ENCODE data around the gene SCARF2.
"Not testable (repeated sequence)": the region's sequence is repeated elsewhere in the genome, so short reads cannot be mapped to it uniquely, and the experiment has no call there.

The SCARF2 gene

DNA sequence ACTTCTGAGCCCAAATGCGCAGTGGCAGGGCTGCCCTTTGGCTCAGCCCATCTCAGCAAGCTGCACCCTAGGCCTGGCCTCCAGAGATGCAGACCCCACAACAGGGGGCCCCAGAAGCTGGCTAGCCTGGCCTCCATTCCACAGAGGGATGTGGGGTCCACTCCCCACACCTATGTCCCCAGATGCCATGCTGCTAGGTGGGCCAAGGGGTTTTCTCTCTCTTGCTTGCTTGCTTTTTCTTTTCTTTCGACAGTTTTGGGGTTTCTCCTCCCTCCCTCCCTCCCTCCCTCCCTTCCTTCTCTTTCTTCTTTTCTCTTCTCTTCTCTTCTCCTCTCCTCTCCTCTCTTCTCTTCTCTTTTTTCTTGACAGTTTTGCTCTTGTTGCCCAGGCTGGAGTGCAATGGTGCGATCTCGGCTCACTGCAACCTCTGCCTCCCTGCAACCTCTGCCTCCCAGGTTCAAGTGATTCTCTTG is 9.6 kb downstream of the SCARF2 start:
- no peak for DNase-seq (ENCODE audit: low read depth in 4 of 4, low spot score in 1 of 4)

DNA sequence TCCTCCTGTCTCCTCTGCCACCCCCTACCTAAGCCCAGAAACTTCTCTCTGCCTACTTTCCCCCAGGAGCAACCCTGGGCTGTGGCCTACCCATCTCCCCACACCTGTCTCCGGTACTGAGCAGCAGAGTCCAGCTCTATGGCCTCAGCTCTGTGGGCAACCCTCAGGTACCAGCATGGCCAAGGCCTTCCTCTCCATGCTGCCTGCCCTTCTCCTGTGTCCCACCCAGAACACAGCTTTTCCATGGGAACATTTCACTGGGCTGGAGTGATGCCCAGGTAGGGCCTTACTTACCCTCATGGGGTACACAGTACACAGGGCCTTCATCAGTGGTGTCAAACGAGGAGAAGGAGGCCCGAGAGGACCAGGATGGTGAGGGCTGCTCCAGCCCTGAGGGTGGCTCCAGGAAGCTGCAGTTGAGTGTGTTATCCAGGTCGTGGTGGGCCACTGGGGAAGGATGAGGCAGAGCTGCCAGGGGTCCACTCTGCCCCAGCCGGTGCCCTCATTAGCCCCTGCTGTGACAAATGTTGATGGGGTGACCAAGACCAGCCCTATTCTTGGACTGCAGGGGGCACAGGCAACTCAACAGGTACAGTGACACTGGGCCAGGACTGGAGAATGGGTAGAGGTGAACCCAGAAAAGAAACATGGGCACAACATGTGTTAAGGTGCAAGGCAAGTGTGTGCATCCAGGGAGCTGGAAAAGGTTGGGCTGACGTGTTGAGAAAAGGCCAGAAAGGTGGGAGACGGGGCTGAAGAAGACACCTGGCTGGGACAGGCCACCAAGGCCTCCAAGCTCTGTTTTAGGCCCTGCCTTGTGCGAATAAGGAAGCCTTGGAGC is 10.3 kb downstream of the SCARF2 start:
- no peak for DNase-seq (ENCODE audit: low read depth in 4 of 4, low spot score in 1 of 4)

GRCh38 chr22:20426259-20426615 is 11.4 kb downstream of the SCARF2 start:
- DNase-seq (ENCODE audit: low read depth in 4 of 4, low spot score in 1 of 4), result no peak

DNA sequence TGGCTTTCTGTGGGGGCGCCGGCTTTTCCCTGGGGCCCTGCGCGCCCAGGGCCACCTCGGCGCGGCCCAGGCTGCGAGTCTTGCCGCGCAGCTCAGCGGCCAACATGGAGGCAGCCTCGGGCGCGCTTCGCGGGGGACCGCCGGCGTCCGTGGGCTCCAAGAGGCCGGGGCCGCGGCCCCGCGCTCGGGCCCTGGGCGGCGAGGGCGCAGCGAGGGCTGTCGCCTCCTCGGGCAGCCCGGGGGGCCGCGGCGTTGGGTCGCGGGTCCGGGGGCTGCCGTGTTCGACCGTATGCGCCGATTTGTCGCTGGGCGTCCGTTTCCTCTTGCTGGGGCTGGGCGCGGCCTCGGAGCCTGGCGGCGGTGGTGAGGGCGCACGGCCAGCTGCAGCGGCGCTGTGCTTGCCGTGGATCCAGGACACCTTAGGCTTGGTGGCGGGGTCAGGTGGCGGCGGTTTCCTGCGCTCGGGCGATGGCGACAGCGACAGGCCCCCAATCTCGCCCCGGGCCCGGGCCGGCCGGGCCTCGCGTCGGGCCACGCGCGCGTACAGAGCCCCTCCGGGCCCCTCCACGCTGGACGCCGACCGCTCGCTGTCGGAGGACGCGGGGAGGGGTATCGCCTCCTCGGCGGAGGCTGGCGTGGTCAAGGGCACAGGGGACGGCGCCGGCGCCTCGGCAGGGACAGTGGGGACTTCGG is 11.9 kb downstream of the SCARF2 start:
- no peak for DNase-seq (ENCODE audit: low read depth in 4 of 4, low spot score in 1 of 4)

DNA sequence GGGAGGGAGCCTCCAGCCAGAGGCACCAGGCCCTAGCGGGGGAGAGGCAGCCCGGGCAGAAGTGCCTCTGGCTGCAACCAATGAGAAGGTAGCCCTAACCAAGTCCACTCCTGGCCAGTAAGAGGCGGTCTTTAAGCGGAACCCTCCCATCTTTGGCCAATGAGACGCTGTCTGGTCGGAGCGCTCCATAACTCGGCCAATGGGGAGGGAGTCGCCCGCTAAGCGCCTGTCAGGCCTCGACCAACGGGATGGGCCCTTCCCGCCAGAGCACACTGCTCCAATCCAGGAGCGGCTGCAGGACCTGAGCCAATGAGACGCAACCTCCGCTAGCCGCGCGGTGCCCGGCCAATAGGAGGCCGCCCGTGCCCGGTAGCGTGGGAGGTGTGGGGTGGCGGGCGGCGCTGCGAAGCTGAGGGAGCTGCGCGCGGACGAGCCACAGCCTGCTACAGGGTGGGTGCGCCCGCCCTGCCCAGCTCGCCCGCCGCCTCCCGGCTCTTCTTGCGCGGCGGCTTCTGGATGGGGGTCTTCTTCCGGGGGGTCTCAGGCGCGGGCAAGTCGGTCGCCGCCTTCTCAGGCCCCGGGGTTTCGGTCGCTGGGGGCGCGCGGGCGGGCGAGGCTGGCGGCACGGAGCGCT is 12.6 kb downstream of the SCARF2 start:
- no peak for DNase-seq (ENCODE audit: low read depth in 4 of 4, low spot score in 1 of 4)

DNA sequence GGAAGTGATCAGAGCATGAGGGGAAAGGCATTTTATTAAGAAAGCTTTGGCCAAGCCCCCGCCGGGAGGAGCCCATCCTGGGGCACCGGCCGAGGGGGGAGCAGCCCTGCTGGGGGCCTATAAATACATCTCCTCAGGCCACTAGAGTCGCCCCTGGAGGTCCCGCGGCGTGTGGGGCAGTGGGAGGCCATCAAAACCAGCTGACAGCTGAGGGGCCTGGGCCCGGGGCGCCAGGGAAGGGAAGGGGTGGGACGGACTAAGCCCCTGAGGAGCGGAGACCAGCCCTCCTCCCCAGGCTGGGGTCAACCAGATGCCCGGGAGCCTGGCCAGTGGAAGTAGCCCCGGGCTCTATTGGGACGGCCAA is 13.1 kb downstream of the SCARF2 start:
- no peak for DNase-seq (ENCODE audit: low read depth in 4 of 4, low spot score in 1 of 4)

- no peak for DNase-seq (ENCODE audit: low read depth in 4 of 4, low spot score in 1 of 4)
Measured at GRCh38 chr22:20423906-20424551, 13.6 kb downstream of the SCARF2 start.

GRCh38 chr22:20423008-20423905 is 14.4 kb downstream of the SCARF2 start:
- DNase-seq (ENCODE audit: low read depth in 4 of 4, low spot score in 1 of 4), result no peak

DNA sequence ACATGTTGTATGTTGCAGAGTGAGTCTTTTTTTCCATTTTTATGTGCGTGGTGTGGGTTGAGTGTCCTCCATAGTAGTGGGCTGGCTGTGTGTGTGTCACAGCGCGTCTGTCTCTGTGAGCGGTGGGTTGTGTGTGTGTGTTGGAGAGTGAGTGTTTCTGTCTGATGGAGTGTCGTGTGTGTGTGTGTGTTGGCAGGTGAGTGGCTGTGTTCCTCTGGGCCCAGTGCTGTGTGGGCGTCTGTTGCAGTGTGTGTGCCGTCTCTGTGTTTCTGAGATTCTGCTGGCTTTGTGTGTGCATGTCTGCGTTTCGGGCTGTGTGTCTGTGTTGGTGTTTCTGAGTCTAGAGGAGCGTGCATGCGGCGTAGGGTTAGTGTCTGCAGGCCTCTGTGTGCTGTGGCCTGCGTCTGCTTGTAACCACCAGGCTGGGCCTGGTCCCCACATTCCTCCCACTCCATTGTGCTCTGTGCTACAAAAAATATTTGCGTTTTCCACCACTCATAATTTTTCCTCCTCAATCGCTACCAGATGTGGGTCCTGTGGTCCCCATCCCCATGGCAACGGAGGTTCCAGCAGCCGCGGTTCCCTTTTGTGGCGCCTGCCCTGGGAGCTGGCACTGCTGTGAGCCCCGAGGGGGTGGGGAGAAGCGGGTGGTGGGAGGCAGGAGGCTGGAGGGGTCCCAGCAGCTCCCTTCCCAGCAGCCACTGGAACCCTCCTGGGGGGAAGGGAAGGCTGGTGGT is 15.2 kb downstream of the SCARF2 start:
- no peak for DNase-seq (ENCODE audit: low read depth in 4 of 4, low spot score in 1 of 4)

GRCh38 chr22:20421507-20421874 is 16.1 kb downstream of the SCARF2 start:
- no peak for DNase-seq (ENCODE audit: low read depth in 4 of 4, low spot score in 1 of 4)

- no peak for DNase-seq (ENCODE audit: low read depth in 4 of 4, low spot score in 1 of 4)
Measured at GRCh38 chr22:20420157-20420842, 17.3 kb downstream of the SCARF2 start.

DNA sequence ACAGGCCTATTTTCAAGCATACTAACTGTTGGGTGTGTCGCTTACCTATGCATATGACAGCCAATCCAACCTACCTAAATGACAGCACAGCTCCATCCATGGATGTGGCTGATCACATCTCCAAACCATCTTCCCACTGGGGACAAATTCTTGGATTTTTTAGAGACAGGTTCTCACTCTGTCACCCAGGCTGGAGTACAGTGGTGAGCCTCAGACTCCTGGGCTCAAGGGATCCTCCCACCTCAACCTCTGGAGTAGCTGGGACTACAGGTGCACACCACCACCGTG is 18.0 kb downstream of the SCARF2 start:
- no peak for DNase-seq (ENCODE audit: low read depth in 4 of 4, low spot score in 1 of 4)

DNA sequence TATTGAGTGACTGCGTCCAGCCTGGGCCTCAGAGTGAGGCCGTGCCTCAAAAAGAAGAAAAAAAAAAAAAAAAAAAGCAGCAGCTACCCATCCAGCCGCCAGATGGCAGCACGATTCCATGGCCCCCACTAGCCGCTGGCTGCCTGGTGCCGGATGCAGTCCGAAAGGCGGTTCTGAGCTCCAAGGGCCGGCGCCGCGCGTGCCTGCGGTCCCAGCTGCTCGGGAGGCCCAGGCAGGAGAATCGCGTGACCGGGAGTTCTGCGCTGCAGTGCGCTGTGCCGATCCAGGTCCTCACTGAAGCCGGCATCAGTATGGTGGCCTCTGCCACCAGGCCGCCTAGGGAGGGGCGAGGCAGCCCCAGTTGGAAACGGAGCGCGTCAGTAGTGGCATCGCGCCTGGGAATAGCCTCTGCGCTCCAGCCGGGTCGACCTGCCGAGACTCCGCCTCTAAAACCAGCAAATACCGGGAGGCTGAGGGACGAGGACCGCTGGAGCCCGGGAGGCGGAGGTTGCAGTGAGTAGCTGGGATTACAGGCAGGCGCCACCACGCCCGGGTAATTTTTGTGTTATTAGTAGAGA is 19.3 kb downstream of the SCARF2 start:
- peak in 3 of 4 experiments; percentile 51 to 59 (median 54) for DNase-seq (ENCODE audit: low read depth in 4 of 4, low spot score in 1 of 4)

GRCh38 chr22:20415699-20416098 is 21.9 kb downstream of the SCARF2 start:
- DNase-seq (ENCODE audit: low read depth in 4 of 4, low spot score in 1 of 4), result not testable (repeated sequence)

GRCh38 chr22:20415241-20415640 is 22.4 kb downstream of the SCARF2 start:
- DNase-seq (ENCODE audit: low read depth in 4 of 4, low spot score in 1 of 4), result not testable (repeated sequence)

DNA sequence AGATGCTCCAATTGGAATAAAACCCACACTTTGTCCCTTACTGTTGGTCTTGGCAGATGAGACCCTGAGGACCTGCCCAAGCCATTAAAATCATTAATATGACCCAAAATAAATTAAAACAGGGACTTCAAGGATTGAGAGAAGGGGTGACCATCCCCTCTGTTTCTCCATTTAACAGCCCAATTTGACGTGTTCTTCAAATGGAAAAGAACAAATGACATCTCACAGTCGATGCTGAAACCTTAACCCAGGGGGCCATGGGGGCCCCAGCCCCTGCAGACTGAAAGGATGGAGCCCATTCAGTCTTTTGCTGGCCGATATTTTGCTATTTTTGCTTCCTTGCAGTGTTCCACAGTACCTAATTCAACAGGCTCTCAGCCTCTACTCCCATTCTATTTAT is 23.2 kb downstream of the SCARF2 start:
- DNase-seq (ENCODE audit: low read depth in 4 of 4, low spot score in 1 of 4), result no peak

DNA sequence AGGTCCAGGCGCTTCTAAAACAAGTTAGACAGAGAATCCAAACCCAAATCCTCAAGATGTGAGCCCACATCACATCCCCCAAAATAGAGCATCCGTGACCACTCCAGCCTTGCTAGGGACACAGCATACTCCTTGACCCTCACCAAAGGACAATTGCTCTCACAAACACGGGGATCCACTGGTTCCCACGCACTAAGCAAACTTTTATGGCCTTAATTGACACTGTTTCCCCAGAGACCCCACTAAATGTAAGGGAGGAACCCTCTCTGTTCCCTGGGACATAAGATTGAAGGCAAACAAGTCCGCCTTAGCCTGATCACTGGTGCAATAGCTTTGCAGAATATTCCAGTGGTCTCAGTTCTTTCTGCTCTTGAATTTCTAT is 23.6 kb downstream of the SCARF2 start:
- DNase-seq (ENCODE audit: low read depth in 4 of 4, low spot score in 1 of 4), result no peak

DNA sequence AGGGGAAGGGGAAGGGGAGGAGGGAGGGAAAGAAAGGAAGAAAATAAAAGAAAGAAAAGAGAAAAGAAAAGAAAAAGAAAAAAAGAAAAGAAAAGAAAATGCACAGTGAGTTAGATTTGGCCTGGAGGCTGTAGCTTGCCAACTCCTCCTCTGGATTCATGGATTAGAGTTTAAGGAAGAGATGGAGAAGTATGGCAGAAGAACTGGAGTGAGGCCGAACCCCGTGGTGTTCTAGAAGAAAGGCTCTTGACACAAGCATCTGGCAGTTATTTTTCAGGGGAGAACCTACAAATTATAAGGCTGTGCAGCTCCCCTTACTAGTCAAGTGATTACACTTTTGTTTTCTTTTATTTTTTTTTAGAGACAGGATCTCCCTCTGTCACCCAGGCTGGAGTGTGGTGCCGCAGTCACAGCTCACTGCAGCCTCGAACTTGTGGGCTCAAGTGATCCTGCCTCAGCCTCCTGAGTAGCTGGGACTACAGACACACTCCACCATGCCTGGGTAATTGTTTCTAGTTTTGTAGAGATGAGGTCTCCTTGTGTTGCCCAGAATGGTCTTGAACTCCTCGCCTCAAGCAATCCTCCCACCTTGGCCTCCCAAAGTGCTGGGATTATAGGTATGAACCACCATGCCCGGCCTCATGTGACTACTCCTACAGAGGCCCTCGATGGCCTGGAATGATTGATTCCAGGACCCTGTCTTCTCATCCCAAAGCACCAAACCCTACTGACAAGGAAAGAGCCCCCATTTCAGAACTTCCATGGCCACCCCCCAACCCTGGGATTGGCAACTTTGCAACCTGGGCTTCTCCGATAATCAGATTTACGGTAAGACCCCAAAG is 24.2 kb downstream of the SCARF2 start:
- DNase-seq (ENCODE audit: low read depth in 4 of 4, low spot score in 1 of 4), result no peak

Measured in stimulated activated CD4-positive, alpha-beta T cell treated with anti-CD3 and anti-CD28 coated beads, Interleukin-1b, Interleukin-23, amount 100 ng/mL, for 24 hours (primary cell).